SK-N-SH treated with all-trans-retinoic acid at 6 μM for 48 hours (cell line): ENCODE measurements around the gene LILRB3.
"Not testable (repeated sequence)": the region's sequence is repeated elsewhere in the genome, so short reads cannot be mapped to it uniquely, and the experiment has no call there.

Experiments used
- ATAC-seq: fragments of 200-7000 bp; cut with Tn5 transposase; 3 replicates; pipeline ENCODE4 v1.9.1; 2020; ENCODE audit warnings: mild to moderate bottlenecking, moderate library complexity
- ARNTL ChIP-seq: fragments of 450-650 bp; formaldehyde crosslinking; IDR thresholded peaks from 2 replicates; pipeline ENCODE4 v1.5.0; 2020; ENCODE audit warnings: low read depth, mild to moderate bottlenecking, moderate library complexity, borderline replicate concordance
- BACH2 ChIP-seq: fragments of 250-450 bp; sonication (Bioruptor Pico); IDR thresholded peaks from 2 replicates; pipeline ENCODE4 v1.9.0; 2021; ENCODE audit warnings: mild to moderate bottlenecking, borderline replicate concordance
- CSDC2 ChIP-seq: fragments of 250-450 bp; sonication (Bioruptor Pico); IDR thresholded peaks from 2 replicates; pipeline ENCODE4 v1.5.0; 2020; ENCODE audit warnings: mild to moderate bottlenecking, moderate library complexity
- ESRRG ChIP-seq: fragments of 250-450 bp; sonication (Bioruptor Pico); IDR thresholded peaks from 2 replicates; pipeline ENCODE4 v1.6.1; 2021; ENCODE audit warnings: mild to moderate bottlenecking
- GLIS3 ChIP-seq: fragments of 250-450 bp; sonication (Bioruptor Pico); IDR thresholded peaks from 2 replicates; pipeline ENCODE4 v1.5.0; 2020; ENCODE audit warnings: mild to moderate bottlenecking, moderate library complexity
- OSR1 ChIP-seq: fragments of 250-450 bp; sonication (Bioruptor Pico); IDR thresholded peaks from 2 replicates; pipeline ENCODE4 v1.8.0; 2022; ENCODE audit warnings: moderate library complexity, mild to moderate bottlenecking, inconsistent platforms
- PPARA ChIP-seq: fragments of 250-450 bp; sonication (Bioruptor Pico); IDR thresholded peaks from 2 replicates; pipeline ENCODE4 v1.5.0; 2020; ENCODE audit warnings: mild to moderate bottlenecking, borderline replicate concordance
- RARB ChIP-seq: fragments of 250-450 bp; sonication (Bioruptor Pico); IDR thresholded peaks from 2 replicates; pipeline ENCODE4 v1.8.0; 2021; ENCODE audit warnings: mild to moderate bottlenecking, moderate library complexity
- SNAI2 ChIP-seq: fragments of 250-450 bp; sonication (Bioruptor Pico); IDR thresholded peaks from 2 replicates; pipeline ENCODE4 v1.5.0; 2020; ENCODE audit warnings: mild to moderate bottlenecking, moderate library complexity
- TCF4 ChIP-seq: fragments of 250-450 bp; sonication (Bioruptor Pico); IDR thresholded peaks from 2 replicates; pipeline ENCODE4 v1.8.0; 2021; ENCODE audit warnings: mild to moderate bottlenecking, moderate library complexity, borderline replicate concordance
- ZFP3 ChIP-seq: fragments of 250-450 bp; sonication (Bioruptor Pico); IDR thresholded peaks from 2 replicates; pipeline ENCODE4 v1.5.0; 2020; ENCODE audit warnings: mild to moderate bottlenecking, moderate library complexity
- ZNF565 ChIP-seq: fragments of 450-650 bp; formaldehyde crosslinking; conservative IDR thresholded peaks from 2 replicates; pipeline ENCODE4 v1.5.0; 2020; ENCODE audit warnings: low read depth, mild to moderate bottlenecking, moderate library complexity
- ZNF70 ChIP-seq: fragments of 450-650 bp; formaldehyde crosslinking; IDR thresholded peaks from 2 replicates; pipeline ENCODE4 v1.5.0; 2020; ENCODE audit warnings: mild to moderate bottlenecking, moderate library complexity
- TF ChIP-seq, protein P1 (sequence below): fragments of 250-450 bp; sonication (Bioruptor Pico); IDR thresholded peaks from 2 replicates; pipeline ENCODE4 v1.5.1; 2021; ENCODE audit warnings: mild to moderate bottlenecking, moderate library complexity
- TF ChIP-seq, protein P2 (sequence below): fragments of 250-450 bp; sonication (Bioruptor Pico); IDR thresholded peaks from 2 replicates; pipeline ENCODE4 v1.8.0; 2020; ENCODE audit warnings: mild to moderate bottlenecking, moderate library complexity, borderline replicate concordance
- TF ChIP-seq, protein P3 (sequence below): fragments of 250-450 bp; sonication (Bioruptor Pico); IDR thresholded peaks from 2 replicates; pipeline ENCODE4 v1.5.0; 2020; ENCODE audit warnings: mild to moderate bottlenecking, moderate library complexity

The LILRB3 gene

DNA sequence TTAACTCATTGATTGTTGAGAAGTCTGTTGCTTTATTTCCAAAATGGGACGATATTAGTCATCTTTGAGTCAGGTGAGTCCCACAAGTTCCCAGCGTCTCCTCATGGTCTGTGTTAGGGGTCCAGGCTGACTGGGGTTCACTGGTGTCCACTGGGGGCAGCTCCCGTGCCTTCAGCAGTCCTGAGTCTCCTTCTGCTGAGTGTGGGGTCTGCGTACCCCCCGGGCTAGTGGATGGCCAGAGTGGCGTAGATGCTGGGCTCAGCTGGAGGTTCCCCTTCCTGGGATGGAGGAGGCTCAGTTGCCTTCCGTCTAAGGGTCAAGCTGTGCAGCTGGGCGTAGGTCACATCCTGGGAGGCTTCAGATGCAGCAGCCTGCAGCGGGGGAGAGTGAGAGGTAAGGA, 5.9 kb downstream of the LILRB3 start:
- ATAC-seq = no peak
- no peak for TF ChIP-seq ZNF565 (CRISPR knock-in tag)

DNA sequence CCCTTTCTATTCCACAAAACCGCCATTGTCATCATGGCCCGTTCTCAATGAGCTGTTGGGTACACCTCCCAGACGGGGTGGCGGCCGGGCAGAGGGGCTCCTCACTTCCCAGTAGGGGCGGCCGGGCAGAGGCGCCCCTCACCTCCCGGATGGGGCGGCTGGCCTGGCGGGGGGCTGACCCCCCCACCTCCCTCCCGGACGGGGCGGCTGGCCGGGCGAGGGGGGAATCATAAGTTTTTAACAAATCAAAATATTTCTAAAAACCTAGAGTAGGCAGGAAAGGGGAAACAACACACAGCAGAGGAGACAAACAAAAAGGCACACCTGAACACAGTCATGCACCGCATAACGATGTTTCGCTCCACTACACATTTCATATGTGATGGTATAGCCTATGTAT, 8.1 kb downstream of the LILRB3 start:
- not testable (repeated sequence) for ATAC-seq

DNA sequence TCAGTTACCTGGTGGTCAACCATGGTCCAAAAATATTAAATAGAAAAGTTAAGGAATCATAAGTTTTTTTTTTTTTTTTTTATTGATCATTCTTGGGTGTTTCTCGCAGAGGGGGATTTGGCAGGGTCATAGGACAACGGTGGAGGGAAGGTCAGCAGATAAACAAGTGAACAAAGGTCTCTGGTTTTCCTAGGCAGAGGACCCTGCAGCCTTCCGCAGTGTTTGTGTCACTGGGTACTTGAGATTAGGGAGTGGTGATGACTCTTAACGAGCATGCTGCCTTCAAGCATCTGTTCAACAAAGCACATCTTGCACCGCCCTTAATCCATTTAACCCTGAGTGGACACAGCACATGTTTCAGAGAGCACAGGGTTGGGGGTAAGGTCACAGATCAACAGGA, 8.6 kb downstream of the LILRB3 start:
- ATAC-seq = not testable (repeated sequence)

DNA sequence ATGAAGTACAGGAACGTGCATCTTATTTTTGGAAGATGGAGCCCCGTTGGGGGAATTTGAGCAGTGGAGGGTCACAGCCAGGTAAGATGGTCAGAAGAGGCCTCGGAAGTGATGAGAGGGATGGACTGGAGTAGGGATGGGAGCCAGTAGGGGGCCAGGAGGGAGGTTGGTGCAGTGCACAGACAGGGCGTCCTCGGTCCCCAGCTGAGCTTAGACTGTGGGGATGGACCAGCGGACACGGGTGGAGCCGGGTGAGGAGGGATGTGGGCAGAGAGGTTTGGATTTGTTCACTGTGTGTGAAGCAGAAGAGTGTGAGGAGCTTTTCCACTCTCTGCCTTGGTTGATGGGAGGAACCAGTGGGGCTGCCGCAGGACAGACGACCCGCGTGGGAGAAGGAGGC, 11.6 kb downstream of the LILRB3 start:
- TF ChIP-seq, protein P1, sequence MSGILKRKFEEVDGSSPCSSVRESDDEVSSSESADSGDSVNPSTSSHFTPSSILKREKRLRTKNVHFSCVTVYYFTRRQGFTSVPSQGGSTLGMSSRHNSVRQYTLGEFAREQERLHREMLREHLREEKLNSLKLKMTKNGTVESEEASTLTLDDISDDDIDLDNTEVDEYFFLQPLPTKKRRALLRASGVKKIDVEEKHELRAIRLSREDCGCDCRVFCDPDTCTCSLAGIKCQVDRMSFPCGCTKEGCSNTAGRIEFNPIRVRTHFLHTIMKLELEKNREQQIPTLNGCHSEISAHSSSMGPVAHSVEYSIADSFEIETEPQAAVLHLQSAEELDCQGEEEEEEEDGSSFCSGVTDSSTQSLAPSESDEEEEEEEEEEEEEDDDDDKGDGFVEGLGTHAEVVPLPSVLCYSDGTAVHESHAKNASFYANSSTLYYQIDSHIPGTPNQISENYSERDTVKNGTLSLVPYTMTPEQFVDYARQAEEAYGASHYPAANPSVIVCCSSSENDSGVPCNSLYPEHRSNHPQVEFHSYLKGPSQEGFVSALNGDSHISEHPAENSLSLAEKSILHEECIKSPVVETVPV (CRISPR knock-in tag) = no peak
- TF ChIP-seq ZNF70 (CRISPR knock-in tag) (no peak), CSDC2 (no peak), PPARA (no peak), SNAI2 (no peak), ESRRG (no peak), ARNTL (no peak), ZNF565 (CRISPR knock-in tag) (no peak), BACH2 (CRISPR knock-in tag) (no peak), ZFP3 (CRISPR knock-in tag) (no peak), RARB (CRISPR knock-in tag) (no peak)
- TF ChIP-seq, protein P2, sequence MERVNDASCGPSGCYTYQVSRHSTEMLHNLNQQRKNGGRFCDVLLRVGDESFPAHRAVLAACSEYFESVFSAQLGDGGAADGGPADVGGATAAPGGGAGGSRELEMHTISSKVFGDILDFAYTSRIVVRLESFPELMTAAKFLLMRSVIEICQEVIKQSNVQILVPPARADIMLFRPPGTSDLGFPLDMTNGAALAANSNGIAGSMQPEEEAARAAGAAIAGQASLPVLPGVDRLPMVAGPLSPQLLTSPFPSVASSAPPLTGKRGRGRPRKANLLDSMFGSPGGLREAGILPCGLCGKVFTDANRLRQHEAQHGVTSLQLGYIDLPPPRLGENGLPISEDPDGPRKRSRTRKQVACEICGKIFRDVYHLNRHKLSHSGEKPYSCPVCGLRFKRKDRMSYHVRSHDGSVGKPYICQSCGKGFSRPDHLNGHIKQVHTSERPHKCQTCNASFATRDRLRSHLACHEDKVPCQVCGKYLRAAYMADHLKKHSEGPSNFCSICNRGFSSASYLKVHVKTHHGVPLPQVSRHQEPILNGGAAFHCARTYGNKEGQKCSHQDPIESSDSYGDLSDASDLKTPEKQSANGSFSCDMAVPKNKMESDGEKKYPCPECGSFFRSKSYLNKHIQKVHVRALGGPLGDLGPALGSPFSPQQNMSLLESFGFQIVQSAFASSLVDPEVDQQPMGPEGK (CRISPR knock-in tag) = no peak
- TF ChIP-seq, protein P3, sequence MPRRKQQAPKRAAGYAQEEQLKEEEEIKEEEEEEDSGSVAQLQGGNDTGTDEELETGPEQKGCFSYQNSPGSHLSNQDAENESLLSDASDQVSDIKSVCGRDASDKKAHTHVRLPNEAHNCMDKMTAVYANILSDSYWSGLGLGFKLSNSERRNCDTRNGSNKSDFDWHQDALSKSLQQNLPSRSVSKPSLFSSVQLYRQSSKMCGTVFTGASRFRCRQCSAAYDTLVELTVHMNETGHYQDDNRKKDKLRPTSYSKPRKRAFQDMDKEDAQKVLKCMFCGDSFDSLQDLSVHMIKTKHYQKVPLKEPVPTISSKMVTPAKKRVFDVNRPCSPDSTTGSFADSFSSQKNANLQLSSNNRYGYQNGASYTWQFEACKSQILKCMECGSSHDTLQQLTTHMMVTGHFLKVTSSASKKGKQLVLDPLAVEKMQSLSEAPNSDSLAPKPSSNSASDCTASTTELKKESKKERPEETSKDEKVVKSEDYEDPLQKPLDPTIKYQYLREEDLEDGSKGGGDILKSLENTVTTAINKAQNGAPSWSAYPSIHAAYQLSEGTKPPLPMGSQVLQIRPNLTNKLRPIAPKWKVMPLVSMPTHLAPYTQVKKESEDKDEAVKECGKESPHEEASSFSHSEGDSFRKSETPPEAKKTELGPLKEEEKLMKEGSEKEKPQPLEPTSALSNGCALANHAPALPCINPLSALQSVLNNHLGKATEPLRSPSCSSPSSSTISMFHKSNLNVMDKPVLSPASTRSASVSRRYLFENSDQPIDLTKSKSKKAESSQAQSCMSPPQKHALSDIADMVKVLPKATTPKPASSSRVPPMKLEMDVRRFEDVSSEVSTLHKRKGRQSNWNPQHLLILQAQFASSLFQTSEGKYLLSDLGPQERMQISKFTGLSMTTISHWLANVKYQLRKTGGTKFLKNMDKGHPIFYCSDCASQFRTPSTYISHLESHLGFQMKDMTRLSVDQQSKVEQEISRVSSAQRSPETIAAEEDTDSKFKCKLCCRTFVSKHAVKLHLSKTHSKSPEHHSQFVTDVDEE = no peak
- TF ChIP-seq, all 23 proteins: peak for 0
- no peak; the same call in 1 of the 3 replicates for ATAC-seq

DNA sequence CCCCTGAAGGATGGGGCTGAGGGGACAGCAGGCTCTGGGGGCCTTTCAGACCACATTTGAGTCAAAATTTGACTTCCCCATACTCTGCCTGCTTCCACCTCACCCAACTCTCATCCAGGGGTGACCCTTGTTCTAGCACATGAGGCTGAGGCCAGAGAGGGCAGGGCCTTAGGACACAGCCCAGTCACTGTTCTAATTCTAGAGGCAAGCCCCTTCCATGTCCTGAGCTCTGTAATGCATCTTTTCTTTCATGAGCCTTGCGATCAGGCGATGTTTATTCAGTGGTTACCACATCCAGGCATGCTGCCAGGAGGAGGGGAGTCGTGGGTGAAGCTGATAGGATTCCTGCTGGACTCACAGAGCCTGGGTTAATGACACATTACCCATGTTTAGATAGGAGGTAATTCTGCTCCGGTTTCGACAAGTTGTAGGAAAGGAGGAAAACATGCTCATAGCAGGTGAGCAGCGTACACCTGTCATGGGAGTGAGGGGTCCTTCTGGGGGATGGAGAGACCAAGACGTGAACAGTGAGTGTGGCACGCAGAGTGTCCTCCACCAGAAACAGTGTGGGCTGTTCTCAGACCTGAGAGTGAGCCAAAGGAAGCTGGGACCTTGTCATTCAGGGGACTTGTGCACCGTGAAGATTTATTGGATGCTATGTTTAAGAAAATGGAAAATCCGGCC, 12.9 kb downstream of the LILRB3 start:
- peak; percentile 82 for ATAC-seq
- TF ChIP-seq ZFP3 (CRISPR knock-in tag) = 0 out of 2 replicates have a peak, but pooled peaks have one; percentile 51
- TF ChIP-seq GLIS3 (CRISPR knock-in tag) = no peak

DNA sequence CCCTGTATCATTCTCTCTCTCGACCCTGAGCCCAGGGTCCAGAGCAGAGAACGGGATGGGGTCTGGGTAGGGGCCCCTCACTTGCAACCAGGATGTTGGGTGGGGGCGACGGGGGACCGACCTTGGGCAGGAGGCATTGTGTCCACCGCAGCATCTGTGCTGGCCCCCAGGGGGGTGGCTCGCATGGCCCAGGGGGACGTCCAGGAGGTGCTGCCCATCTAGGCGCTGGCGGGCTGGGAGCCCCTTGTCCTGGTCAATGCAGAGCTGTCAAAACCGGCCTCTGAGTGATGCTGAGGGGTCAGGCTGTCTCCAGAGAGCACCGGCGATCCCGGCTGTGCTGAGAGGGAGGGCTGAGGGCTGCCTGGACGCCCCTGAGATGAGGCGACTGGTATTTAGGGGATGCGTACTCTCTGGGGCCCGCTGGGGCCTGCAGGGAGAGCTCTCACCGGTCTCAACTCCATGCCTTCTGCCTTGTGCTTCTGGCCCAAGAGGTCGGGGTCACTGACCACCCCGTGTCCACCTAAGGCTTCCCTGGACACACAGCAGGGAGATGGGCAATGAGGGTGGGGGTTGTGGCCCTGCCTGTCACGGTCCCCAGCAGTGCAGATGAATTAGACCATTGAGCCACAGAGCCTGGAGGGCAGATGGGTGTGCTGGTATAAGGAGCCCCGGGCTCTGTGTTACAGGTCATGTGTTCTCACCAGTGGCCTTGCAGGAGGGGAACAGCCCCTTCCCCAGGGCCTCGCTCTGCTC, 13.6 kb downstream of the LILRB3 start:
- ATAC-seq = peak; percentile 51
- TF ChIP-seq ZNF70 (CRISPR knock-in tag) (no peak), BACH2 (CRISPR knock-in tag) (no peak), ESRRG (no peak), OSR1 (CRISPR knock-in tag) (no peak), TCF4 (no peak), ZFP3 (CRISPR knock-in tag) (no peak), ARNTL (no peak)
- TF ChIP-seq, protein P3 = no peak
